ENCODE data around the gene TMEM238L. TPM values are rescaled to one million over a fixed set of nuclear protein-coding genes. Genes with fewer than 3 reads are reported as not detected.

TMEM238L gene
- total and polyA plus RNA-seq, 9 of the 15 experiments (the other 6 are each of a cell fraction or from before 2014, with no cell fraction given) = not detected

GRCh38 chr17:10790491-10791401 is 13.2 kb downstream of the TMEM238L start (continued):
- TF ChIP-seq ZNF609 (CRISPR knock-in tag; IDR thresholded peaks at IDR 0.05; ENCODE audit: borderline replicate concordance) (no peak), SRSF1 (IDR thresholded peaks at IDR 0.05; ENCODE audit: low read depth, low read length) (no peak), ZNF232 (CRISPR knock-in tag; IDR thresholded peaks at IDR 0.05) (no peak), SNRNP70 (optimal IDR thresholded peaks at IDR 0.05; ENCODE audit: low read depth, low read length) (no peak), ZBTB12 (CRISPR knock-in tag; IDR thresholded peaks at IDR 0.05) (no peak), ZKSCAN1 (IDR thresholded peaks at IDR 0.05; ENCODE audit: low read depth, low read length) (no peak), FOXO4 (CRISPR knock-in tag; IDR thresholded peaks at IDR 0.05) (no peak), E2F3 (CRISPR knock-in tag; IDR thresholded peaks at IDR 0.05) (no peak), ARID3A (IDR thresholded peaks at IDR 0.05; ENCODE audit: borderline replicate concordance, low read depth, low read length) (no peak), ZC3H11A (IDR thresholded peaks at IDR 0.05; ENCODE audit: low read depth, low read length) (no peak), ZBTB17 (CRISPR knock-in tag; IDR thresholded peaks at IDR 0.05) (no peak), COPS2 (conservative IDR thresholded peaks at IDR 0.05) (no peak), ETV6 (IDR thresholded peaks at IDR 0.05; ENCODE audit: borderline replicate concordance in 1 of 2, low read depth in 2 of 2, low read length in 1 of 2) (no peak), ETV6 (CRISPR knock-in tag; IDR thresholded peaks at IDR 0.05; ENCODE audit: borderline replicate concordance) (no peak), ZNF282 (CRISPR knock-in tag; IDR thresholded peaks at IDR 0.05) (no peak), GTF2B (IDR thresholded peaks at IDR 0.05; ENCODE audit: extremely low read depth, insufficient read length) (peak; percentile 96), EGR1 (conservative IDR thresholded peaks at IDR 0.05) (no peak), ZFP30 (CRISPR knock-in tag; IDR thresholded peaks at IDR 0.05; ENCODE audit: borderline replicate concordance) (no peak)

Measured in K562 (cell line).